ENCODE data around the gene CPAMD8. TPM values are rescaled to one million over a fixed set of nuclear protein-coding genes. Genes with fewer than 3 reads are reported as not detected.

The CPAMD8 gene
- total RNA-seq, 5 donors from 2014 or later (not counting 1 experiment from before 2014, with no cell fraction given) = 2.1 to 6.2 (median 2.9) TPM

DNA sequence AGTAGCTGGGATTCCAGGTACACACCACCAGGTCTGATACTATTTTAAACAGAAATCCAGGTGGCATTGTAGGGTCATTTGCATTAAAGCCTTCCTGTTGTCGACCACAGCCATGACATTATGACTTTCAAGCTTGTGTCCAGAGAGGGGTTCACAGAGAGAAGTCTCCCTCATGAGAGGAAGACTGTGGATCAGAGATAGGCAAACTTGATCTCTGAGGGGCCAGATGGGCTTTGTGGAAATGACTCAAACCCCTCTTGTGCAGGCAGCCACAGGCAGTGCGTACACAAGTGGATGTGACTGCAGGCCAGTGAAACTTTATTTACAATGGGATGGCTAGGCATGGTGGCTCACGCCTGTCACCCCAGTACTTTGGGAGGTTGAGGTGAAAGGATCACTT lies 165.6 kb downstream of the CPAMD8 start:
- Histone ChIP-seq H3K36me3 (ENCODE audit: control insufficient read depth in 2 of 2, extremely low read depth in 1 of 2, insufficient read depth in 1 of 2, low read length in 1 of 2) (peaks cover 7 to 37% of the 10 kb centered on the region in 2 donors), H3K4me1 (ENCODE audit: control insufficient read depth in 1 of 2, extremely low read depth in 1 of 2, insufficient read depth in 2 of 2, low read length in 2 of 2) (no peaks in the 10 kb centered on the region), H3K27me3 (replicated peaks in 1 of 2; ENCODE audit: control insufficient read depth in 2 of 2, extremely low read depth in 1 of 2, insufficient read depth in 2 of 2, low read length in 1 of 2) (no peaks in the 10 kb centered on the region), H3K4me3 (ENCODE audit: control insufficient read depth in 1 of 2, extremely low read depth in 1 of 2, low read length in 1 of 2) (no peak overlapping the region), H3K9me3 (no peaks in the 10 kb centered on the region), H3K27ac (ENCODE audit: low read length) (no peak overlapping the region)
- Mint-ChIP-seq H3K27me3 (no peaks in the 10 kb centered on the region), H3K36me3 (peaks cover 42% of the 10 kb centered on the region), H3K4me3 (no peak overlapping the region), H3K9me3 (no peaks in the 10 kb centered on the region), H3K27ac (no peak overlapping the region), H3K4me1 (no peaks in the 10 kb centered on the region)
- POLR2A ChIA-PET = no interaction called here
- no peak for DNase-seq
- CTCF ChIA-PET = no interaction called here
- no peak for ATAC-seq (replicated peaks in 1 of 4)
- 90% methylated on average over 2 of the region's 3 CpGs for WGBS (ENCODE audit: insufficient coverage)

DNA sequence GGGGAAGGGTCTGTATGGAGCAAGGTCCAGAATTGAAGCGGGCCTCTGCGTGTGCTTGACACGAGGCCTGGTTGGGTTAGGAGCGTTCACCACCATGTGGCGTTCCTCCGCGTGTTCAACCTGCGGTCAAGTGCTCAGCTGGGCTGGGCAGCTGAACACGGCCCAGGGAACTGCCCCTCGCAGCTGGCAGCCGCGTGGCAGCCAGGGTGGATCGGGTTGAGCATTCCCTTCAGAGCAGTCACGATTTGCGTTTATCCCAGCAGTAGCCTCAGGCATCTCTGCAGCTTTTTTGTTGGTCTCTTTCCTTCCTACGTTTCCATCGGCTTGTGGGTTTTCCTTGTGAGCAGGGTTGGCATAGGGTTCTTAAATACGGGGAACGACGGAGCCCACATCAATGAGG lies 166.5 kb downstream of the CPAMD8 start:
- WGBS (ENCODE audit: insufficient coverage) = 98% methylated on average over 17 of the region's 20 CpGs
- Histone ChIP-seq H3K4me3 (ENCODE audit: control insufficient read depth in 1 of 2, extremely low read depth in 1 of 2, low read length in 1 of 2) (no peak overlapping the region), H3K27ac (ENCODE audit: low read length) (no peak overlapping the region), H3K9me3 (no peaks in the 10 kb centered on the region), H3K4me1 (ENCODE audit: control insufficient read depth in 1 of 2, extremely low read depth in 1 of 2, insufficient read depth in 2 of 2, low read length in 2 of 2) (no peaks in the 10 kb centered on the region), H3K36me3 (ENCODE audit: control insufficient read depth in 2 of 2, extremely low read depth in 1 of 2, insufficient read depth in 1 of 2, low read length in 1 of 2) (peaks cover 6 to 34% of the 10 kb centered on the region in 2 donors), H3K27me3 (replicated peaks in 1 of 2; ENCODE audit: control insufficient read depth in 2 of 2, extremely low read depth in 1 of 2, insufficient read depth in 2 of 2, low read length in 1 of 2) (no peaks in the 10 kb centered on the region)
- H3K27ac Mint-ChIP-seq = no peak overlapping the region
- no peaks in the 10 kb centered on the region for H3K4me1 Mint-ChIP-seq
- H3K4me3 Mint-ChIP-seq = no peak overlapping the region
- CTCF ChIA-PET = no interaction called here
- H3K27me3 Mint-ChIP-seq = no peaks in the 10 kb centered on the region
- H3K36me3 Mint-ChIP-seq = peaks cover 36% of the 10 kb centered on the region
- ATAC-seq (replicated peaks in 1 of 4) (no peak), DNase-seq (no peak)
- POLR2A ChIA-PET = no interaction called here
- no peaks in the 10 kb centered on the region for H3K9me3 Mint-ChIP-seq

DNA sequence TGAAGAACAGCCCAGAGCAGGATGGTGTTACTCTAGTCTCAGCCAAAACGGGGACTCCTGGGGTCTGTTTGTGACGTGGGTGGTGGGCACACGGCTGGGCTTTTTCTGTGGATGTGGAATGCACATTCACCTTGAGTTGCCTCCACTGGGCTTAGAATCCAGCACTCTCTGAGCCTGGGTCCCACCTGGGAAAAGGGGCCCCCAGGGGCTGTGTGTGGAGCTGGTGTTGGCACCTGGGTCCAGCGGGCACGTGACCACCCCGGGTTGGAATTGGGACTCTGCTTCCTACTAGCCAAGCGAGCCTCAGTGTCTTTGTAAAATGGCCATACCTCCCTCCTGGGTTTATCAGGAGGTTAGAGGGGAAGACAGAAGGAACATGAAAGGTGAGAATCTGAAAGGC lies 167.0 kb downstream of the CPAMD8 start:
- DNase-seq = no peak
- POLR2A ChIA-PET = no interaction called here
- no peaks in the 10 kb centered on the region for H3K9me3 Mint-ChIP-seq
- no peak overlapping the region for H3K27ac Mint-ChIP-seq
- no peaks in the 10 kb centered on the region for H3K27me3 ChIP-seq (replicated peaks in 1 of 2; ENCODE audit: control insufficient read depth in 2 of 2, extremely low read depth in 1 of 2, insufficient read depth in 2 of 2, low read length in 1 of 2)
- H3K9me3 ChIP-seq = no peaks in the 10 kb centered on the region
- no peak overlapping the region for H3K4me3 ChIP-seq (ENCODE audit: control insufficient read depth in 1 of 2, extremely low read depth in 1 of 2, low read length in 1 of 2)
- no peak for ATAC-seq (replicated peaks in 1 of 4)
- CTCF ChIA-PET = no interaction called here
- no peak overlapping the region for H3K27ac ChIP-seq (ENCODE audit: low read length)
- 91% methylated on average over 4 of the region's 7 CpGs for WGBS (ENCODE audit: insufficient coverage)
- H3K4me1 Mint-ChIP-seq = no peaks in the 10 kb centered on the region
- H3K36me3 Mint-ChIP-seq = peaks cover 41% of the 10 kb centered on the region
- H3K4me3 Mint-ChIP-seq = no peak overlapping the region
- no peaks in the 10 kb centered on the region for H3K4me1 ChIP-seq (ENCODE audit: control insufficient read depth in 1 of 2, extremely low read depth in 1 of 2, insufficient read depth in 2 of 2, low read length in 2 of 2)
- peaks cover 7 to 38% of the 10 kb centered on the region in 2 donors for H3K36me3 ChIP-seq (ENCODE audit: control insufficient read depth in 2 of 2, extremely low read depth in 1 of 2, insufficient read depth in 1 of 2, low read length in 1 of 2)
- H3K27me3 Mint-ChIP-seq = no peaks in the 10 kb centered on the region

DNA sequence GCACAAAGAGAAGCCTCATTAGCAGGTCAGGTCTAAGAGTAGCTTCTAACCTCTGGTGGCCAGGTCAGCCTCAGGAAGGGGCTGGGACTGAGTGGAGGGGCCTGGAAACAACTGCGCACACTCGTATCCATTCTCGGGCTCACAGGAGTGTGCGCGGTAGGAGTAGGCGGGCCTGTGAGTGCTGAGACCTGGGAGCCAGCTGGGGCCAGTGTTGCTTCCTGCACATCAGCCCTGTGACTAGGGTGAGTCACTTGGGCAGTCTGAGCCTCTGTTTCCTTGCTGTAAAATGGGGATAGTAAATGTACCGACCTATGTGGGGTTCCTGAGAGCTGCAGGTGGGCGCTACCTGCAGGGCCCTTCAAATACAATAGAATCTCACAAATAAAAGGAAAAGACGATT lies 170.5 kb downstream of the CPAMD8 start:
- POLR2A ChIA-PET = interaction anchor here in 1 of 2 donors (0.8 kb wide), 1 partner anchor 37 kb away, joined by 3 read pairs; no protein-coding TSS in a partner anchor
- ATAC-seq (replicated peaks in 1 of 4) (no peak), DNase-seq (no peak)
- no peaks in the 10 kb centered on the region for H3K9me3 ChIP-seq
- no peaks in the 10 kb centered on the region for H3K9me3 Mint-ChIP-seq
- no peaks in the 10 kb centered on the region for H3K4me1 ChIP-seq (ENCODE audit: control insufficient read depth in 1 of 2, extremely low read depth in 1 of 2, insufficient read depth in 2 of 2, low read length in 2 of 2)
- no peak overlapping the region for H3K4me3 ChIP-seq (ENCODE audit: control insufficient read depth in 1 of 2, extremely low read depth in 1 of 2, low read length in 1 of 2)
- no peaks in the 10 kb centered on the region for H3K27me3 ChIP-seq (replicated peaks in 1 of 2; ENCODE audit: control insufficient read depth in 2 of 2, extremely low read depth in 1 of 2, insufficient read depth in 2 of 2, low read length in 1 of 2)
- WGBS (ENCODE audit: insufficient coverage) = 99% methylated on average over 7 of the region's 9 CpGs
- H3K4me3 Mint-ChIP-seq = no peak overlapping the region
- no peak overlapping the region for H3K27ac Mint-ChIP-seq
- H3K36me3 Mint-ChIP-seq = peaks cover 55% of the 10 kb centered on the region
- peaks cover 9 to 51% of the 10 kb centered on the region in 2 donors for H3K36me3 ChIP-seq (ENCODE audit: control insufficient read depth in 2 of 2, extremely low read depth in 1 of 2, insufficient read depth in 1 of 2, low read length in 1 of 2)
- no peaks in the 10 kb centered on the region for H3K4me1 Mint-ChIP-seq
- CTCF ChIA-PET = no interaction called here
- no peaks in the 10 kb centered on the region for H3K27me3 Mint-ChIP-seq
- H3K27ac ChIP-seq (ENCODE audit: low read length) = no peak overlapping the region

DNA sequence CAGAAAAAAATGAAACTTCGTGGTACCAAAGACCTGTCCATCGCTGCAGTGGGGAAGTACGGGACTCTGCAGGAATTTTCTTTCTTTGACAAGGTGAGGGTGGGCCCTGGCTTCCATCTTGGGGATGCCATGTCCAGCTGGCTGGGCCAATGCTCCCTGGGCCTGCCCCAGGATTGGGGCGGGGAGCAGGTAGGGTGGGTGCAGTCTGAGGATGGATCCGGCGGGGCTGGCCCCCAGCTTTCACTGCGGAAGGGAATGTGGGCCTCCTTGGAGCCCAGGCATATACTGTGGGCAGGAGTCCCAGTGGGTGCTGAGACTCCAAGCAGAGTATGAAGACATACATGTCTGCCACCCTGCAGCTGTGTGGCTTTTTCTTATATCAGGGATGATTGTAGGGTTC lies 173.5 kb downstream of the CPAMD8 start:
- peaks cover 12 to 73% of the 10 kb centered on the region in 2 donors for H3K36me3 ChIP-seq (ENCODE audit: control insufficient read depth in 2 of 2, extremely low read depth in 1 of 2, insufficient read depth in 1 of 2, low read length in 1 of 2)
- Mint-ChIP-seq H3K9me3 (no peaks in the 10 kb centered on the region), H3K27me3 (no peaks in the 10 kb centered on the region), H3K36me3 (peaks cover 51% of the 10 kb centered on the region), H3K4me1 (no peaks in the 10 kb centered on the region), H3K27ac (no peak overlapping the region), H3K4me3 (no peak overlapping the region)
- WGBS (ENCODE audit: insufficient coverage) = 94% methylated on average over 5 of the region's 7 CpGs
- ATAC-seq (replicated peaks in 1 of 4) (no peak), DNase-seq (no peak)
- CTCF ChIA-PET = no interaction called here
- H3K27me3 ChIP-seq (replicated peaks in 1 of 2; ENCODE audit: control insufficient read depth in 2 of 2, extremely low read depth in 1 of 2, insufficient read depth in 2 of 2, low read length in 1 of 2) = no peaks in the 10 kb centered on the region
- POLR2A ChIA-PET = no interaction called here
- no peaks in the 10 kb centered on the region for H3K9me3 ChIP-seq
- H3K4me1 ChIP-seq (ENCODE audit: control insufficient read depth in 1 of 2, extremely low read depth in 1 of 2, insufficient read depth in 2 of 2, low read length in 2 of 2) = no peaks in the 10 kb centered on the region
- no peak overlapping the region for H3K27ac ChIP-seq (ENCODE audit: low read length)
- no peak overlapping the region for H3K4me3 ChIP-seq (ENCODE audit: control insufficient read depth in 1 of 2, extremely low read depth in 1 of 2, low read length in 1 of 2)

DNA sequence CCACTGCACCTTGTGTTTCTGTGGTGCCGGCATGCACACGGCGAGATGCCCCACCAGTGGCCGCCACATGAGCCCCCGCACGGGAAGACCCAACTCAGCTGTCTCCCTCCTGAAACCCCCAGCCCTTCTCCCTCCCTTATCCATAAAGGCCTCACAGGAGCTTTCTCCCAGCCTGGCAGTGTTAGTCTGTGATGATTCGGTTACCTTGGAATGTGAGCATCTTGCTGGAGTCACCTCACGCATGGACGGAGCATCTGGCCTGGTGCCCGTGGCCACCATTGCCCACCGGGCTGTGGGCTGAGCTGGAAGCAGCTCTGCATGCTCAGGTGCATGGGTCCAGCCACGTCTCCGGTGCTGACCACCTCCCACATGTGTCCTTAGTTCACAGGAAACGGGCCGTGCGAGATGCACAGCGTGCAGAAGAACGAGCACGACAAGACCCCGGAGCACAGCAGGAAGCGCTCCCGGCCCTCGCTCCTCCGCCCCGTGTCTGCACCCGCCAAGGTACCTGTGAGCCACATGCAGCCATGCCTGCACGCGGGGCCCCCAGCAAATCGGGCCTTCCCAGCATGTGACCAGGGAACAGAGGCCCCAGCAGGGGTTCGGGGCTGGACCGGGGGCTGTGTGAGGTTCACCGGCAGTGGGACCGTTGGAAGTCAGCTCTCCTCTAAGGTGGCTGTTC lies 175.4 kb downstream of the CPAMD8 start:
- Histone ChIP-seq H3K9me3 (no peaks in the 10 kb centered on the region), H3K4me3 (ENCODE audit: control insufficient read depth in 1 of 2, extremely low read depth in 1 of 2, low read length in 1 of 2) (no peak overlapping the region), H3K27ac (ENCODE audit: low read length) (no peak overlapping the region), H3K27me3 (replicated peaks in 1 of 2; ENCODE audit: control insufficient read depth in 2 of 2, extremely low read depth in 1 of 2, insufficient read depth in 2 of 2, low read length in 1 of 2) (no peaks in the 10 kb centered on the region), H3K36me3 (ENCODE audit: control insufficient read depth in 2 of 2, extremely low read depth in 1 of 2, insufficient read depth in 1 of 2, low read length in 1 of 2) (peaks cover 21 to 90% of the 10 kb centered on the region in 2 donors), H3K4me1 (ENCODE audit: control insufficient read depth in 1 of 2, extremely low read depth in 1 of 2, insufficient read depth in 2 of 2, low read length in 2 of 2) (no peaks in the 10 kb centered on the region)
- ChIA-PET CTCF (no interaction called here), POLR2A (no interaction called here)
- WGBS (ENCODE audit: insufficient coverage) = 92% methylated on average over 30 of the region's 33 CpGs
- Mint-ChIP-seq H3K36me3 (peaks cover 60% of the 10 kb centered on the region), H3K27ac (no peak overlapping the region), H3K27me3 (no peaks in the 10 kb centered on the region), H3K4me3 (no peak overlapping the region), H3K9me3 (no peaks in the 10 kb centered on the region), H3K4me1 (no peaks in the 10 kb centered on the region)
- DNase-seq (no peak), ATAC-seq (replicated peaks in 1 of 4) (no peak)

DNA sequence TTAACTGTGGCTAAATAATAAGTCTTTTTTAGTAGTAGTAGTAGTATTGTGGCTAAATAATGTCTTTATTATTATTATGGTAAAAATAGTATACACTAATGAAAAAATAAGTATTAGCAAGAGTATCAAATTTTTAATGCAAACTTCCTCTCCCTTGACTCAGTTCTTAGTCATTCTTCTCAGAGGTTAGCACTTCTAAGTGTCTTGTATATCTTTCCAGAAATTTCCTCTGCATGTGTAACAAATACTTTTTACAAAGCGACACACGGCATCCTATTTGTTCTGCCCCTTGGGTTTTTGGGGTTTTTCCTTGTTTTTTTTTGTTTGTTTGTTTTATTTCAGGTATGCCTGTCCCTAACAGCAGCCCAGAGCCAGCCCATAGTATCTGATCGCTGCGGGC lies 176.5 kb downstream of the CPAMD8 start:
- ChIA-PET CTCF (no interaction called here), POLR2A (no interaction called here)
- H3K27me3 ChIP-seq (replicated peaks in 1 of 2; ENCODE audit: control insufficient read depth in 2 of 2, extremely low read depth in 1 of 2, insufficient read depth in 2 of 2, low read length in 1 of 2) = no peaks in the 10 kb centered on the region
- Mint-ChIP-seq H3K9me3 (no peaks in the 10 kb centered on the region), H3K4me1 (no peaks in the 10 kb centered on the region), H3K27me3 (no peaks in the 10 kb centered on the region), H3K4me3 (no peak overlapping the region), H3K36me3 (peaks cover 58% of the 10 kb centered on the region), H3K27ac (no peak overlapping the region)
- DNase-seq (no peak), ATAC-seq (replicated peaks in 1 of 4) (no peak)
- H3K4me1 ChIP-seq (ENCODE audit: control insufficient read depth in 1 of 2, extremely low read depth in 1 of 2, insufficient read depth in 2 of 2, low read length in 2 of 2) = no peaks in the 10 kb centered on the region
- WGBS (ENCODE audit: insufficient coverage) = no CpG with 5 or more reads among the region's 4 CpGs
- H3K9me3 ChIP-seq = no peaks in the 10 kb centered on the region
- no peak overlapping the region for H3K27ac ChIP-seq (ENCODE audit: low read length)
- no peak overlapping the region for H3K4me3 ChIP-seq (ENCODE audit: control insufficient read depth in 1 of 2, extremely low read depth in 1 of 2, low read length in 1 of 2)
- H3K36me3 ChIP-seq (ENCODE audit: control insufficient read depth in 2 of 2, extremely low read depth in 1 of 2, insufficient read depth in 1 of 2, low read length in 1 of 2) = peaks cover 21 to 90% of the 10 kb centered on the region in 2 donors
